GM21717 (cell line): Measurements from ENCODE around the gene SLC35F1.

Experiments
- ATAC-seq: cut with Tn5 transposase; IDR thresholded peaks from one replicate; pipeline ENCODE4 v1.9.1; 2021; ENCODE audit warnings: mild to moderate bottlenecking, moderate library complexity; ENCODE audit not compliant: unreplicated experiment

Gene SLC35F1

DNA sequence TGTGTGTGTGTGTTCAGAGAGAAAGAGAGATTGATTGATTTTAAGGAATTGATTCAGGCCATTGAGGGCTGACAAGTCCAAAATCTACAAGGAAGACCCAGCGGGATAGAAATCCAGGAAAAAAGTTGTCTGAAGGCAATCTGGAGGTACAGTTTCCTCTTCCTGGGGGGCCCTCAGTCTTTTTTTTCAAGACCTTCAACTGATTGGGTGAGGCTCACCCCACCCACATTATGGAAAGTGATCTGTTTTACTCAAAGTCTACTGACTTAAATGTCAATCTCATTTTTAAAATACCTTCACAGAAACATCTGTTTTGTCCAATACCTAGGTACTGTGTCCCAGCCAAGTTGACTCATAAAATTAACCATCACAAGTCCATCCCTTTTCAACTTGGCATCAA, 398.0 kb downstream of the SLC35F1 start:
- ATAC-seq = no peak

DNA sequence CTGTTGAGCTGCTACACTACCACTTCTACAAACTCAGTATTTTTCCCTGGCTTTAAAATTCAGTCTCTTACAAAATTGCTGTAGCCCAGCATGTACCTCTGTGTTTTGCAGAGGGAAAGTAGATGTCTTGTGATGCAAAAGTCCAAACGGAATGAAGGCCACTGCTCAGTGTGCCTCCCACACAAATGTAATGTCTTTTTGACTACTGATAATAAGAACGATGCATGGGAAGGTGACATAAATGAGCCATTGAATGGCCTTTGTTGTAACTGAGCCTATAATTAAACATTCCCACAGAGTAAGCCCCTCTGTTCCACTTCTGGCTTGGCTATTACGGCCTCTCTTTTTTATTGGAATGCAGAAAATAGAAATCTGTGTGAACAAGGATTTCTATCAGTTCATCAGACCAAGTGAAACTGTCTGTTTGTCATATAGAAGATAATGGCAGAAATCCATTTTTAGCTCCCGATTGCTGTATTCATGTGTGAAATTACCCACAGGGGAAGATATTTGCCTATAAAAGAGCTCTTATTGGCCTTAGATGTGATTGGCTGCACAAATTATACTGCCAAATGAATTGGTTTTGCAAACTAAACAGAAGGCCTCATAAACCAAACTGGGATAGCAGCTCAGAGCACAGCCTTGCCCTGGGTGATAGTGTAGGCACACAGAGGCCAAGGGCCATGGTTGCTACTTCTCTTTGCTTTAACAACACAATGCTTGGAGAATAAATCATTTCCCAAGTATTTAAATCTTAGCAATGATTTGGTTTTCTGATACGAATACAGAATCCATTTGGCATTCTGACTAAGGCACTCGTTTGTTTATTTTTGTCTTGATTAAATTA, 399.6 kb downstream of the SLC35F1 start:
- ATAC-seq = no peak

DNA sequence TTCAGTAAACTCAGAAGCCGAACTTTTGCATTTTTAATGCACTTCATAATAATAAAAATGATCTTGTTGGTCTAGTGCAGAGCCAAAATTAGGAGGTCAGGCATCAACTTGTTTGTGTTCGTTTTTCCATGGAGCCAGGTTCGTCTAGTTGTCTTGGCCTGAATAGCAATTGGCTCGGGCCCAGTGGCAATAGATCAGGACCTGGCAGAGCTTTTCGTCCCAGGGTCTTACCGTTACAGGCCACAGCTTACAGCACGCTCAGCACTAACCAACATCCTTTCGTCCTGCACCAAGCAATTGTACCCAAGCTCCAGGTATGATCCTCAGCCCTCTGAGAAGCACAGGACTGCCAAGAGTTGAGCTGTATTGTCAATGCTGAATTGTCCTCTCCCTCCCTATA, 400.5 kb downstream of the SLC35F1 start:
- ATAC-seq = no peak

DNA sequence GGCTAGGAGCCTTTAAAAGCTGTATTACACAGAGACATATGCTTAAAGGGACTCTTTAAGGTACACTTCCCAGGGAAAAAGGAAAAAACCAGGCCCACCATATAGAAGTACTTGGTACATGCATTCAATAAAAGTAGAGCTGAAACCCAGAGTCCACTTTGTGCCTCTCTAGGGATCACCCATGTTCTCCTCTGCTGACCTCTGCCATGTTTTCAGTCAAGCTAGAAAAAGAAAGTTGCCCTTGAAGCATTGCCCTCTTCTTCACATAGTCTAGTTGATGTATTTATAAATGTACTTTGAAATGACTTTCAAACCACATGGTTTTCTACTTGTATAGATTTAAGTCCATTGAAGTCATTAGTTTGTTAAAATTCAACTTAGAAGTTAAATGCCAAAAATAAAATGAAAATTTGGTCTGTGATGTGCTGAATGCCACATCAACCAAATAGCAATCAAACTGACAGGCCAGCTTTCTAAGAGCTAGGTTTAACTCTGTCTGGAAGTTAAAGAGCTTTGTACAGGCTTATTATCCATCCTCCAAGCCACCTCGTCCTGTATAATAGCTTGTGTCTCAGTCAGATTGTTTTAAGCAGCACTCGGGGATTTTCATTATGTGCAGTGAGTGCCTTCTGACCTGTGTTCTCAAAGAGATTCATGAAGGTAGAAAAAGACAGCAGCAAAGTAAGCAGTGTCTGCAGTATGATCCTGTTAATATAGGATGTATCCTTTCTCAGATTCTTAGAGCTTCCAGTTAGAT, 402.5 kb downstream of the SLC35F1 start:
- ATAC-seq = no peak

DNA sequence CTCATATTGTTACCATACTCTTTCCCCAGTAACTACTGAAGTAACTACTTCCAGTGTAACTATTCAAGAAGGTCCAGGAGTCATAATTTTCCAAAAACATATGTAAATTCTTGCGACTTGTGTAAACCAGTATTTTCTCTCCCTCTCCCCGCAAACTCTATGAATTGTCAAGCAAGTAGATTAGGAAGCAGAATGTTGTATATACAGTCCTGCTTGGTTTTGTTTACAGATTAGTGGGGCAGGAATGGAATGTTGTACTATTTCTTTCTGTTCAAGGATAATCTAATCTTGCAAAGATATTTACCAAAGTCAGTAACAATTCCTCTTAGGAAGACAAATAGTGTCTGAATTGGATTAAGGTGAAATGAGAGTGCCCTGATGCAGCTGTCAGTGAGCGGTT, 406.1 kb downstream of the SLC35F1 start:
- ATAC-seq = no peak

DNA sequence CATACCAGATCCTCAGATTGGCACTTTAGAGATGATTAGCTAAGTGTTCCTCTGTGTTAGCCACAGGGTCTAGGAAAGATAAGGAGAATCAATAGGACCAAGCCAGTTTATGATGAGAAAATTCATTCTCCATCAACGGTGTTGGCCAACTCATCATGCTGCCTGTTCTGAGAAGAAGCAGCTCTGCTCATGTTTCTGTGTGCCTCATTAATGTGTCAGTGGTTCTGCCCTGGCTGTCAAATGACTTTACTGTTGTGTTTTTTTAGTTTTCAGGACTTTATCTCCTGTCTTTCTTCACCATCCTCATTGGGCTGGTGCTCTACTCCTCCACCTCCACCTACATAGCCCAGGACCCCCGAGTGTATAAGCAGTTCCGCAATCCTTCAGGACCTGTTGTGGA, 406.7 kb downstream of the SLC35F1 start:
- no peak for ATAC-seq

DNA sequence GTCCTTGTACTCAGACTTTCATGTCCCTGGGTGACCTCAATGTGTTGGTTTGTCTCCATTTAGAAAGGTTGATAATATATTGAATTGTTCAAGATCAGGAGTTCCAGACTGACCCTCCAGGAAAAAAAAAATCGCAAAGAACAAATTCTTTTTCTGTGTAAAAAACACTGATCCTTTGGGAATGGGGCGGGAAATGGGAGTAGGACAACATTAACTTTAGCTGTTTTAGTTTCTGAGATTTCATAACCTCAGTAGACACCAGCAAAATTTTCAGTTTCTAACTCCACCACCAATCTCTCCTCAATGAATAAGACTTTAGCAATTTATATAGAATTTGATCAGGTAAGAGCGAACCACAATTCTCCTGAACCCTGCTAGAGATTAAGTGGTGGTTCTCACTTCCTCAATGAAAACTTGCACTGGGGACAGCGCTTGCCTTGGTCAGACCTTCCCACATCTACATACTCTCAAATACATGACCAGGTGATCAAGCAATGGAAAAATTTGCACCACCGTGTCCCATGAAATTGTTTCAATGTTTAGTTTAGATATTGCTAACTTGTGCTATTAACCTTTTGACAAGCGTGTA, 409.8 kb downstream of the SLC35F1 start:
- no peak for ATAC-seq

DNA sequence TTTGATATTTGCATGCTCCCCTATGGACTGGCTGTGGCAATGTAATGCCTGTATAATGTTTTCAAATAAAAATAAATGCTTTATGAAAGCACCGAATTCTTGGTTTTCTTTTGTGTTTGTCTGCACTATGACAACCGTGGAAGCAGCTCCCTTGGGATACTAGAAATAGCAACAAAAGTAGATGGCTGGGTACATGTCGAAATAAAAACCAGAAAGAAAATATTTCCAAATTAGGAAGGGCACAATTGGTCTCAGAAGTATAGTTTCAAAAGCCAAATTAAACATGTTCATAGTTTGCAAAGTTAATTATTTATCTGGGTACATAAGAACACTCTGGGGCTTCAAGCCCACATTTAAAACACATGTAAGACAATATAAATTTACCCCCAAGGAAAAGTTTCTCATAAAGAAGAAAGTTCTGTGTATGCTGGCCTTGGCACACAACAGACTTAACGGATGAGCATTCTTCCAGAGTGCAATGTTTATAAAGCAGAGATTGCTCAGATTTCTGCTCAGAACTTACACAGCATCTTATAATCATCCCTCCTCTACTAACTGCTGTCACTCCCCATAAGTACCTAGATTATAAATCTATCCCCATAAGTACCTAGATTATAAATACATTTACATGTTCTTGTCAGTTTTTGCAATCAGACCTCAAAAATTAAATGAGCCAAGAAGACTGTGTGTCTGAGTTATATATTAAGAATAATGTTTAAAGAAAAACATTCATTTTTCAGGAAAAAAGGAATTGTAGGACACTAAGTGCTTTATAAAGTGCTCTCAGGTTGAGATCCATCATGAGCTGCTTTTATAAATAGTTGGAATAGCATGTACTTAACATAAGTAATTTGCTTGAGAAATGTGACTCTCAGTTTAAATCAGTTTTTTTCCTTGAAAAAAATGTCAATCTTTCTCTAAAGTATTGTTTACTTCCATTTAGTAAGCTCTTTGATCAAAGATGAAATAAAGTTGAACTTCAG, 410.8 kb downstream of the SLC35F1 start:
- no peak for ATAC-seq

DNA sequence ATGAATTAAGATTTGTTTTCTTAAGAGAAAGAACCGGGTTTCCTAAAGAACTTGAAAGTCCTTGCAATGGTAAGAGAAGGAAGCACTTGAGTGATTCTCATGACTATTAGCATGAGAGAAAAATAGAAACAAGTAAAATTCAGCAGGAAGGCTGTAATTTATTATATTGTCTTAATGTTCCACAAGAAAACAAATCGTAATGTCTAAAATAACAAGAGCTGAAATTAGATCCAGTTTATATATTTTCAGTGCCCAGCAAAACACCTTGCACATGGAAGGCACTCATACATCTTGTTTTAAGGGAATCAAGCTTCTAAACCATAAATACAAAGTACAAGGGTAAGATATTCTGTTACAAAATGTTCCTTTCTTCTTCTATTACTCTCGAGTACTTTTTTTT, 411.6 kb downstream of the SLC35F1 start:
- no peak for ATAC-seq

DNA sequence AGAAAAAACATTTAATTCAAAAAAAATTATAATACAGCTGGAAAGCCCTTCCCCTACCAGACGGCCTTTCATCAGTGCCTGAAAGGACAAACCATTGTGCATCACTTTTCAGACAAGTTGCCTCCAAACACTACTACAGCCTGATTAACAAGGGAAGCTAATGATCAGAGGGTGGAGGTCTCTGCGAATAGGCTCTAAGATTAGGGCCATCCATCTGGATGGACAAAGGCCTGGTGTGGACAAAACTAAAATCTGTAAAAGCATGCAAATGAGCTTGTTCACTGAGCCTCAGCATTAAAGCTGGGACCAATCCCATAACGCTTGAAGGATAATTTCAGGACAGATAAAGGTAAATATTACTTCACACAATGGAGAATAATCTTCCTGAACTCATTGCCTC, 412.4 kb downstream of the SLC35F1 start:
- no peak for ATAC-seq

DNA sequence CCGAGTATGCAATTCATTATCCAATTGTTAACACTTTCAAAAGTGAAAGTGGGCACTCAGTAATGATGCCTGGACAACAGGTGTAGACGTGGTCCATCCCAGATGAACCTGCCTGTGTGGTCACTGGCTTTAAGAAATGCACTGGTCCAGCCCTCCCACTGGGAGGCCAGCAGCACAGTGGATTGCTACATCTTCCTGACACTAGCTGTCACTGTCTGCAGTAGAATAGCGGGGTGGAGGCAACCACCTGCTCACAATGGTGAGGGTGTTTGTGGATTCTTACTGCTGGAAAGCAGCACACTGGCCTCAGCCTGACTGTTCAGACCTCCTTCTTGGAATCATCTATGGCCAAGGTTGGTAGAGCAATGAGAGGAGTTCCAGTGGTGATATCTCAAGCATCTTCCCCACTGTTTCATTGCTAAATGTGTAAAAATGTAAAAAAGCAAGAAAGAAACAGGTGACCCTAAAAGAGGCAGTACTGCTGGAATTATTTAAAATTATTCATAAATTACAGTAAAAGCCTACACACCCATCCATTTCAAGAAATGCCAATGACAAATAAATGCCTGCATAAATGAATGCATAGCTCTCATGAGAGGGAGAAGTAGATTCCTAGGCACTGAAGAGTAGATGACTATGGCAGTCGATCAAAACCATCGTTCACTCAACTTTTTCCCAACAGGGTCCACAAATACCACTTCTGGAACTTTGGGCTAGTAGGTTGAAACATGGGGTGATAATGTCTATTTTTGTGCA, 413.0 kb downstream of the SLC35F1 start:
- ATAC-seq = no peak

DNA sequence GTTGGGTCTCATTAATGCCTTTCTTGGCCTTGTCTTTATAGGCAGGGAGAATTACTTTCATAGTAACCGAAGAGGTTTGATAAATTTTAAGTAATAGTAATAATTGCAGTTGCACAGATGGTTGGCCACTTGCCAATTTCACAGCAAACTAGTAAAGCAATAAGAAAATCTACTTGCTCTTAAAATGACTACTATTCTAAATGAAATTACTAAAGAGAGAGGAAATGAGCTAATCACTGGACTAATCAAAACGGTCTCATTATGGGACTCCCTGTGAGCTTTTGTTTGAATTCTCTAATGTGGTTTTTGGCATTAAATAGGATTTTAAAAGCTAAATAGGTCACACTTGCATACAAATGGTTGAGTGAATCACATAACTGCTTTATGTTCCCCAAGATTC, 413.6 kb downstream of the SLC35F1 start:
- ATAC-seq = no peak

DNA sequence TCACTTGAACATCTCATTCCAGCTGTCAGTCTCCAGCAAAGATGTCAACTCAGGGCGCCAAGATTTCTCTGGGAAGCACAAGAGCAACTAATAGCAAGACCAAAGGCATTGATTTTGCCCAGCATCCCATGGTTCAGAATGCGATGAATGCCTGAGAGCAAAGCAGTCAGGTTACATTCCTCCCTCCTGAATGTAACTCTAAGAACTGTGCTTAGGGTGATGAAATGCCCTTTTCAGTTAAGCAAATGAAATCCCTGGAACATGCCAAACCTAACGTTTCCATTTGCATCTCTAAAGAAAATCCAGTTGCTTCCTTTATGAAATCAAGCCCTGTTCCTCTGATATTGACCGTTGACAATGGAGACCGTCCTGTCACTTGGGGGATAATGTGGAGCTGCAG, 417.1 kb downstream of the SLC35F1 start:
- no peak for ATAC-seq

DNA sequence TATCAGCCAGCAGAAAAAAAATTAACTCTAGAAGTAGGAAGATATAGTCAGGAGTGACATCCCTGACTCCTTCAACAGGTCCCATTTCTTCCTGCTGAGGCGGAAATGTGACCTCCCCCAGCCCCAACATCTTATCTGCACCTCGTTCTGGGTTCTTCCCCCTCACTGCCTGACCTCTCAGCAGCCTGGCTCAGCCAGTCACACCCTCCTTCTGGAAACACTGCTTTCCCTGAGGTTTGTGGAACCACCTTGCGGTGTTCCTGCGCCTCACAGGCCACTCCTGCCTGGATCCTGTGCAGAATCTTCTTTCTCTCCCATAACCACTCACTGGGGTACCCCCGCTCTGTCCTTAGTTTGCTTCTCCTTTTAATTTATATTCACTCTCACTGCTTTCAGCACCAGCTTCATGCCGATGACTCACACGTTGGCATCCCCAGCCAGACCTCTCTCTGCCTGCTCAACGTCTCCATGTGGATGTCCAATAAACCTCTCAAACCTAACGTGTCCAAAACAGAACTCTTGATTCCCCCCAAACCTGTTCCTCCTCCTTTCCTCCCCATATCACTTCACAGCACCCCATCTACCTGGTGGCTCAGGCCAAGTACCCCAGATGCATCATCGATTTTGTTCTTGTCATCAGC, 418.3 kb downstream of the SLC35F1 start:
- ATAC-seq = no peak

DNA sequence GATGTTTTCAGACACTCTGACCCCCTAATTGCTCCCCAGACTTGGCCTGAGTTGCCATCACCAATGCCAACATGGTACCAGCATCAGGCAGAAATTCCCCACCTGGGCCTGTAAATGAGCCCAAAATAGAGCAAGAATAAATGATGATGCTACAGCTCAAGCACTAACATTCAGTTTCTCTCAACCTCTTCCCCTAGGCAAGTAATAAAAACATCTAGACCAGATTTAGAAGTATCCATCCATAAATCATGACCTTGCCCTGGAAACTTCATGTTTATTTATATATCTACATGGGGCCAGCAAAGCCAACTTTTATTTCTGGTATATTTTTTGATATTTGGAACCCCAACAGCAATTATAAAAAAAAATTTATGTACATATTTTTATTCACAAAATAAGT, 419.6 kb downstream of the SLC35F1 start:
- no peak for ATAC-seq

DNA sequence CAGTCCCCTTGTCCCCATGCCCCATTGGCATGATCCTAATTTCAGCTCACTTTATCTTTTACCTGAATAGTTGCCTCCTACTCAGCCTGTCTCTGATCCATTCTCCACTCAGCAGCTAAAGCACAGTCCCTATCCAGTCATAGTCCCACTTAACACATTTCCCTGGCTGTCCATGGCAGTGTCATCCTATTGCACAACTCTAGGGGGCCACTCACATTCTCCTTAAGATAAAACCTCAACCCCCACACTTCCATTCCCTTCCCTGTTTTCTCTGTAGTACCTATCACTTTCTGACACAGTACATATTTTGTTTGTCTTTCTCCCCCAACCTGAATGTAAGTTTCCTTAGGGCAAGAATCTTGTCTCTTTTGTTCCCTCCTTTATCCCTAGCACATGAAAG, 420.2 kb downstream of the SLC35F1 start:
- ATAC-seq = no peak

DNA sequence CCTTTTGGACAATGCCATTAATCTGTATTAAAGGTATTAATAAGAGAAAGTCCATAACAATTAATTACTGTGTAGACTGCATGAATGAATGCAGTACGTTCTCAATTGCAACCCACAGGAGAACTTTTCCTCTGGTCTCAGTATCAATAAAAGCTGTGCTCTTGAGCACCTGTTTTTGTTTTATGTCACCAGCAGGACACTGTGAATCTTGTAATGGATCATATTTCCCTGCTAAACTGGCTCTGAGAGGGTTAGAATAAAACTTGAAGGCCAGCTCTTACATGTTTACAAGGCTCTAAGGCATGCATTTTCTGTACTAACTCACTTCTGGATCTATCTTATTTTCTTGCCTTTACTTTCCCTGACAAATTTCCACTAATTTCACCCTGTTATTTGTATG, 426.7 kb downstream of the SLC35F1 start:
- ATAC-seq = no peak

DNA sequence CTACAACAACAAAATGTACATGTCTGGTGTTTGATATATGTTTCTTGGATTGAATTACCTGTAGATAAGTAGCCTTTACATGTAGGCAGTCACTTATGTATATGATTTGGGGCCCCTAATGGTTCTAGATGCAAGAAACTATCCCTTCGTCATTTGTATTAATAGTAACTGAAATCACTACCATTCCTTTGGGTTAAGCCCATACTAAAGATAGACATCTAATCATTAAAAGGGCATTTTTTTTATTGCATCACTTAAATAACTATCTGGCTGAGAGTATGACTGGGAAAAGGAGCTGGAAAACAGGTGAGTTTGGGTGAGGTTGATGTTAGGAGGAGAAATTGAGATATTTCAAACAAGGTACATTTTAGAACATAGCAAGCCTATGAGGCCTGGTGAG, 427.6 kb downstream of the SLC35F1 start:
- ATAC-seq = no peak

DNA sequence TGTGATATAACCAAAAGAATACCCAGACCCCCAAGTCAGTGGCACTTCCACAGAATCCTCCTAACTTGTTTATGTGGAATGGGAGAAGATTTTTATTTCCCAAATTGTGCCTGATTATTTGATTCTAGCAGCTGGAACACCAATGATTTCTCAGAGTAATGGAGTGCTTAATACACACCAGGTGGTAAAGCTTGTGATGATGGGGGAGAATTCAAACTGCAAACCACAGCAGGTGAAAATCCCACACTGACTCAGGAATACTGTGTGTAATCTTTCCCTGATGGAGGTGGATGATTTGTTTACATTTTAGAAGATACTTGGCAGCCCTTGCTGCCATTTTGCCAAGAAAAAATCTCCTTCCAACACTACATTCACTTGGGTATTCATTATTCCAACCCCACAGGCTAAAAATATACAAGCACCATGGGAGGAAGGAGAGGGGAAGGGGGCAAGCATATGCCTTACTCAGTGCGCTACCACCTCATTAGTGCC, 428.3 kb downstream of the SLC35F1 start:
- no peak for ATAC-seq
